IPS-20b (cell line): Measurements from ENCODE around the gene MICALL1.

ENCODE experiments used
- H3K27ac ChIP-seq: one replicate; pipeline ENCODE4 v1.5.1; 2013; ENCODE audit warnings: low read length
- H3K27me3 ChIP-seq: 2 replicates; pipeline ENCODE4 v1.6.1; 2013; ENCODE audit warnings: mild to moderate bottlenecking, low read length, inconsistent platforms; ENCODE audit not compliant: insufficient read depth
- H3K36me3 ChIP-seq: 2 replicates; pipeline ENCODE4 v1.6.1; 2013; ENCODE audit warnings: low read depth, mild to moderate bottlenecking, inconsistent platforms, low read length, moderate library complexity; ENCODE audit not compliant: insufficient read depth
- H3K4me1 ChIP-seq: 2 replicates; pipeline ENCODE4 v1.6.1; 2013; ENCODE audit warnings: mild to moderate bottlenecking, control low read depth, inconsistent platforms, low read length, moderate library complexity; ENCODE audit not compliant: insufficient read depth
- H3K4me3 ChIP-seq: 2 replicates; pipeline ENCODE4 v1.5.1; 2013; ENCODE audit warnings: mild to moderate bottlenecking, low read length, inconsistent platforms
- H3K9ac ChIP-seq: 2 replicates; pipeline ENCODE4 v1.6.1; 2013; ENCODE audit warnings: low read depth, mild to moderate bottlenecking, inconsistent platforms, low read length, moderate library complexity
- H3K9me3 ChIP-seq: 2 replicates; pipeline ENCODE4 v1.6.1; 2013; ENCODE audit warnings: mild to moderate bottlenecking, low read depth, low read length, inconsistent platforms; ENCODE audit not compliant: insufficient read depth

Gene MICALL1

DNA sequence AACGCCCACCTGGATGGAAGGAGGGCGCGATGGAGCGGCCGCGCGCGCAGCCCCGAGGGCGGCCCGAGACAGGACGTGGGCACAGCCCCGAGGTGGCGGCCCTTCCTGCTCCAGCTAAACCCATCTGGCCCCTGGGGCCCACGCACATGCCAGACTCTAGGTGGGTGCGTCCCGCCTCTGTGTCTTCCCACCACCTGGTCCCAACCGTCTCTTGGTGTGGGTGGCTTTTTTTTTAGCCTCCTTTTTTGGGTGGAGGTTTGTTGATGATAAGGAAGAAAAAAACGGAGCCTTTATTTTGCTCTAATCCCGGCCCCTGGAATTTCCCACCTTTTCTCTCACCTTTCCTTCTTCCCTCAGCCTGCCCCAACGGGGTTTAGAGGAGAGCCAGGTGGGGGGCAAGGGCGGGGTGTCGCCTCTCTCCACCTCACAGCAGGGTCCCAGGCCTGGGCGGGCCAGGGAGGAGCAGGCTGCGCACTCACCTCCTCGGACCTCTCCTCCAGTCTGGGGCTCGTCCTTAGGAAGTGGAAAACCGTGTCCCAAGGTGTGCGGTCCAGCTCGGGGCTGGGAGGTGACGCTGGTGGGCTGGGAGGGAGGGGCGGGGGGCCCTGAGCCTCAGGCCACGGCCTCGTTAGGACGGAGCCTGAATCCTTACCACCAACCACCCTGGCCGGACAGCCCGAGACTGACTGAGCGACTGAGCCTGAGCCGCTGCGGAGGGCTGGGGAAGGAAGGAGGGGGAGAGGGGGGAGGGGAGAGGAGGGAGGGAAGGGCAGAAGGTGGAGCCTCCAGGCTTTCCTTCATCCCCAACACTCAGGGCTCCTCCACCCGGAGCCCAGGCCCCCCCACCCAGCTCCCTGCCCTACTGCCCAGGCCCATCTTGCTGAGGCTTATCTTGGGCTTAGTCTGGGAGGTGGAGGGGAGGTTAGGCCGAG lies 78.0 kb downstream of the MICALL1 start, which contains the start of gene SOX10:
SOX10 (minus strand) TSS at position 696 of the 932 bp plus-strand sequence. CDS start 771 bp downstream, outside the sequence.
- Histone ChIP-seq H3K27me3 (peaks cover 39% of the 10 kb centered on the region), H3K9ac (no peak within 1 kb of the TSS), H3K4me3 (peak within 1 kb of the TSS; percentile 59), H3K36me3 (no peaks in the 10 kb centered on the region), H3K9me3 (no peaks in the 10 kb centered on the region), H3K4me1 (peaks cover 4% of the 10 kb centered on the region; the same call in 1 of the 2 replicates), H3K27ac (no peak within 1 kb of the TSS)

DNA sequence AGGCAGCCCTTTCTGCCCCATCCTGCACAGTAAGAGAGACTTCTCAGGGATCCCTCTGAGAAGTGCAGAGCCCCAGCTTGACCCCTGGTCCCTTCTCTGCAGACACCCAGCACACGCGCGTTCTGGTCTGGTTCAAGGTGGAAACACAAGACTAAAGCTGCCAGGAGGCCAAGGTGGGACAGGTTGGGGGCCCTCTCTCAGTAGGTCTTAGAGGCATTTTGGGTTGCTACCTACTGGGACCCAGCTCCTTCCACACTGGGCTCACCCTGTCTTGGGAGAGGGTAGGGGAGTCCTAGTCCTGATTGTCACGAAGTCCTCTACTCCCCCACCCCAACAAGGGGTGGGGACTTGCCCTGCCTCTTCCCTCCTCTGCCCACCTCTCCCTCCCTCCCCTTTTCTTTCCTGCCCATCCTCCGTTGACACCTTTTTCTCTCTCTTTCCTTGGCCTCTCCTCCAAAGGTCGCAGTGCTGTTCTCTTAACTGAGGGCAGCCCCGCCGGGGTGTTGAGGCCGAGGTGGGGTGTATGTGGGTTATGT lies 79.0 kb downstream of the MICALL1 start:
- H3K27me3 ChIP-seq = peaks cover 39% of the 10 kb centered on the region
- peaks cover 4% of the 10 kb centered on the region; the same call in 1 of the 2 replicates for H3K4me1 ChIP-seq
- no peak overlapping the region for H3K4me3 ChIP-seq

DNA sequence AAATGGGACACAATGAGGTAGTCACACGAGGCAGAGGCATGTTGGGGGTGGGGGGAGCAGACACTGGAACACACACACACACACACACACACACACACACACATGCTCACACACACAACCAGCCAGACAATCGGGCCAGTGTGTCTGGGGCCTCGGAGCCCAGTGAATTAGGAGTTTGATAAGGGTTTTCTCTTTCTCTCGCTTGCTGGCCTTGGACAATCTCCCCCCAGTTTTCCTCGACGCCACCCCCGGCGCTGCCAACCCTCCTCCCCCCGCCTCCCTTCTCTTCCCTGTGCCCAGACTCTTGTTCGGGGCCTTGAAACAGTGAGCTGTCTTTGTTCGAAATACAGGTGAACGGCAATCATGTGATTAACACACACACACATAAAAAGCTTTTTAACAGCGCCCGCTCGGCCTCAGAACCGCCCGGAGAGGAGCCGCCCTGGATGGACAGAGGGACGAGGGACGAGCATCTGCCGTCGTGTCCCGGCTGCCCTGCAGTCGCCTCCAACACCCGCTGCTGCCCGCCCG lies 79.7 kb downstream of the MICALL1 start:
- Histone ChIP-seq H3K4me3 (no peak overlapping the region), H3K9me3 (no peaks in the 10 kb centered on the region), H3K27me3 (peaks cover 39% of the 10 kb centered on the region), H3K9ac (no peak overlapping the region), H3K27ac (no peak overlapping the region), H3K36me3 (no peaks in the 10 kb centered on the region), H3K4me1 (peaks cover 4% of the 10 kb centered on the region; the same call in 1 of the 2 replicates)

More for the DNA sequence above, 79.0 kb downstream of the MICALL1 start:
- Histone ChIP-seq H3K9me3 (no peaks in the 10 kb centered on the region), H3K36me3 (no peaks in the 10 kb centered on the region), H3K9ac (no peak overlapping the region), H3K27ac (no peak overlapping the region)

DNA sequence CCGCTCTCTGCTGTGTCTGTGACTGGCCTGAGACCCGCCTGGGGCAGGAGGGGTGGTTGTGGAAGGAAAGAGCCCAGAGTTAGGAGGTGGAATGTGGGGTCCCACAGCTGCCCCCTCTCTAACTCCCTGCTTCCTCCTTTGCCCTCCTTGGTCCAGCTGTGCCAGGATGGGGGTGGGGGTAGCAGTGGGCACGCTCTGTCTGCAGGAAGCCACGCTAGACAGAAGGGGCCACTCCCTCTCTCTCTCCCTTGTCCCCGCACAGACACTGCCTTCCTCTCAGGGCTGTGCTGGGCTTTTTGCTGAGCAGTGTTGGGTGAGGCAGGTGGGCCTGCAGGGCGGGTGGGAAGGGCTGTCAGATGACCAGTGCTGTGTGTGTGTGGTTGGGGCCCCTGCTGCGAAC lies 80.3 kb downstream of the MICALL1 start:
- H3K9me3 ChIP-seq = no peaks in the 10 kb centered on the region
- H3K27ac ChIP-seq = no peak overlapping the region
- H3K27me3 ChIP-seq = peaks cover 39% of the 10 kb centered on the region
- no peak overlapping the region for H3K4me3 ChIP-seq
- no peak overlapping the region for H3K9ac ChIP-seq
- peaks cover 4% of the 10 kb centered on the region; the same call in 1 of the 2 replicates for H3K4me1 ChIP-seq
- H3K36me3 ChIP-seq = no peaks in the 10 kb centered on the region

DNA sequence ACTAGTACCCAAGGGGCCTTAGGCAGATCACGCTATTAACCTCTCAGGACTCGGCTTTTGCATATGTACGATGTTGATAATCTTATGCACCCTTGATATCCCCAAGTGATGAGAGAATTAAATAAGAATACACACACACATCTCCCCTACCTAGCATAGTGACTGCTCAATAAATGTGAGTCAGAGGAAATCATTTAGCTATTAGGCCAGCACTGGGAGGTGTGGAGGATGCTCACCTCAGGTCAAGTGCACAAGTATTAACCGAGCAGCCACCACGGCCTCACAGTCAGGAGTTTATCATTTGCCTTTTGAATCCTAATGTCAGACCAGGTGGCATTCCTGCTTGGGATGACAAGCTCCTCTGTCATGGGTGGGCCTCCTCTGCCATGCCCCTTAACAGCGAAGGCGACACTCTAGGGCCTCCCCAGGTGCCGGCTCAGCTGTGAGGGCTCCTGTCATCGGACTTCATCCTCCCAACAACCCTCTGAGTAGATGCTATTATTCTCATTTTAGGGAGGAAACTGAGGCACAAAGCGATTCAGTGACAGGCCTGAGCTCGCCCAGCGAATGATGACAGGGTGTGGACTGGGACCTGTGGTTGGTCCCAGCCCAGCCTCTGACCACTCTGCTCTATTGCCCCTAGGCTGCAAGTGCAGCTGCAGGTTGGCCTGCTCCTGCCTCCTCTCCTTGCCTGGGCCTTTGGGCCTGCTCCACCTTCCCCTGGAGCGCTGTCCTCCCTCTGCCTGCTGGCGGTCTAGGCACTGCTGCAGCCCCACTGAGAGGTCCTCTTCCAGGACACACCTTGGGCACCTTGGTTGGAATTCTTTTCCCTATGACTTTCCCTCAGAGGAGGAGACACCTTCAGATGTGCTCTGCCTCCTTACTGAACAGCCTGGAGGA lies 83.3 kb downstream of the MICALL1 start:
- H3K9me3 ChIP-seq = no peaks in the 10 kb centered on the region
- no peak overlapping the region for H3K4me3 ChIP-seq
- H3K36me3 ChIP-seq = no peaks in the 10 kb centered on the region
- H3K9ac ChIP-seq = no peak overlapping the region
- H3K27ac ChIP-seq = no peak overlapping the region
- no peaks in the 10 kb centered on the region; the same call in 1 of the 2 replicates for H3K4me1 ChIP-seq
- H3K27me3 ChIP-seq = peaks cover 19% of the 10 kb centered on the region

DNA sequence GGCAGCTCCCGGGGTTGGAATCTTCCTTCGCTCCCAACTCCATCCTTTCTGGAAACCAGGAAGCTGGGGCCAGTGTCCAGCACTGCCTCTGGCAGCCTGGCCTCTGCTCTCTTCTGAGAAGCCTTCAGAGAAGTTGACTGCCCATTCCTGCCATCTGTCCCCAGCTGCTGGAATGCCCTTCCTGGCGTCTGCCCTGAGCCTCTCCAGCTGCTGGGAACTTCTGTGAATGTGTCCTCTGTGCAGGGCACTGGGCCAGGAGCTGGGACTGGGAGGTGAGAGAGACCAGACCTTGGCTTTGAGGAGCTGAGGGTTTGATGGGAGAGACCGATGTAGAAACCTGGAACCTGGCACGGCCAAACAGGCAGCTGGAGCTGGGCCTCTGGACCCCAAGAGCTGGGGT lies 84.2 kb downstream of the MICALL1 start:
- Histone ChIP-seq H3K9ac (no peak overlapping the region), H3K9me3 (no peaks in the 10 kb centered on the region), H3K27me3 (peaks cover 10% of the 10 kb centered on the region), H3K4me3 (no peak overlapping the region), H3K4me1 (no peaks in the 10 kb centered on the region), H3K27ac (no peak overlapping the region), H3K36me3 (no peaks in the 10 kb centered on the region)

DNA sequence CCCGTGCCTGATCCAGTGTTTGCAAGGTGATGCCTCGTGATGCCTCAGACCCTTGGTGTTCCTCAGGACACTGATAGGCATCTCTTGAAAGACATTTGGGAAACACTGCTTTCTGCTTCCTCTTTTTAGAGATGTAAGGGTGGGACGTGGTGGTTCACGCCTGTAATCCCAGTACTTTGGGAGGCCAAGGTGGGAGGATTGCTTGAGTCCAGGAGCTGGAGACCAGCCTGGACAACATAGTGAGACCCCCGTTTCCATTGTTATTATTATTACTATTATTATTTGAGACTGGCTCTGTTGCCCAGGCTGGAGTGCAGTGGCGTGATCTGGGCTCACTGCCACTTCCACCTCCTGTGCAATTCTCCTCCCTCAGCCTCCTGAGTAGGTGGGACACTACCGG lies 84.8 kb downstream of the MICALL1 start:
- H3K4me3 ChIP-seq = no peak overlapping the region
- peaks cover 6% of the 10 kb centered on the region; the same call in 1 of the 2 replicates for H3K27me3 ChIP-seq
- H3K36me3 ChIP-seq = no peaks in the 10 kb centered on the region
- H3K9me3 ChIP-seq = no peaks in the 10 kb centered on the region
- no peak overlapping the region for H3K27ac ChIP-seq
- no peak overlapping the region for H3K9ac ChIP-seq
- H3K4me1 ChIP-seq = no peaks in the 10 kb centered on the region

DNA sequence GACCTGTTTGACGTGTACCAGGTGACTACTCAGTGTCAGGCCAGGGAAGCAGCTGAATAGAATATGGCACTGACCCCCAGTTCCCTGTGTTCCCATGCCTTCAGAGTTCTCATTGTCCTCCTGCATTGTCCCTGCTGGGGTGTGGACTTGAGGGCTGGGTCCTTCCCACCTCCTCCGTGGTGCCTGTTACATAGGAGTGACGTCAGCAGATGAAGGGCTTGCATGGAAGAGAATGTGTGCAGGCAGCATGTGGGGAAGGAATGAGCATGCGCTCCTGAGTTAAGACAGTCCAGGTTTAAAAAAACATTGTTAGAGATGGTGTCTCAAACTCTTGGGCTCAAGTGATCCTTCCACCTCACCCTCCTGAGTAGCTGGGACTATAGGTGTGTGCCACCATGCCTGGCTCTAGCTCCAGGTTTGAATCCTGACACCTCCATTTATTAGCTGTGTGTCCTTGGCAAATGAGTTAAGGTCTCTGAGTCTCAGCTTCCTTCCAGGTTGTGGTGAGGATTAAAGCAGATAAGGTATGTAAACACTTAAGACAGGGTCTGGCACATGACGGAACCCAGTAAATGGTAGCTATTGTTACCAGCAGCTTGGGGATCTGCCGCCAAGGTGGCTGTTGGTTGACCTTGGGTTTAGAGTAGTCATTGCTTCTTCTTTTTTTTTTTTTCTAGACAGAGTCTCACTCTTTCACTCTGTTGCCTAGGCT lies 85.8 kb downstream of the MICALL1 start:
- no peaks in the 10 kb centered on the region for H3K9me3 ChIP-seq
- H3K27me3 ChIP-seq = peaks cover 6% of the 10 kb centered on the region; the same call in 1 of the 2 replicates
- no peaks in the 10 kb centered on the region for H3K36me3 ChIP-seq
- no peaks in the 10 kb centered on the region for H3K4me1 ChIP-seq
- H3K27ac ChIP-seq = no peak overlapping the region
- H3K4me3 ChIP-seq = no peak overlapping the region
- no peak overlapping the region for H3K9ac ChIP-seq
